Stimulated activated naive CD8-positive, alpha-beta T cell treated with anti-CD3 and anti-CD28 coated beads, Interleukin-15, Interleukin-2, amounts not matched to agents 100 ng/mL and 50 ng/mL, for 24 hours (primary cell): Measurements from ENCODE around the gene GPRC5C.
"Not testable (repeated sequence)": the region's sequence is repeated elsewhere in the genome, so short reads cannot be mapped to it uniquely, and the experiment has no call there.

ENCODE experiments used
- H3K27ac Mint-ChIP-seq: one replicate; pipeline ENCODE4 v1.8.0; 2021; ENCODE audit warnings: mild to moderate bottlenecking, mixed read lengths
- H3K27me3 Mint-ChIP-seq: one replicate; pipeline ENCODE4 v1.8.0; 2021; ENCODE audit warnings: mixed read lengths
- H3K36me3 Mint-ChIP-seq: one replicate; pipeline ENCODE4 v1.8.0; 2021; ENCODE audit warnings: low read depth, mixed read lengths
- H3K4me1 Mint-ChIP-seq: one replicate; pipeline ENCODE4 v1.8.0; 2021; ENCODE audit warnings: low read depth, mixed read lengths
- H3K4me3 Mint-ChIP-seq: one replicate; pipeline ENCODE4 v1.8.0; 2021; ENCODE audit warnings: mild to moderate bottlenecking, mixed read lengths
- H3K9me3 Mint-ChIP-seq: one replicate; pipeline ENCODE4 v1.8.0; 2021; ENCODE audit warnings: mixed read lengths

GPRC5C gene

GRCh38 chr17:74478420-74479100, 46.7 kb downstream of the GPRC5C start:
- Mint-ChIP-seq H3K27me3 (no peaks in the 10 kb centered on the region), H3K9me3 (peaks cover 4% of the 10 kb centered on the region), H3K27ac (peak overlapping the region; percentile 64), H3K4me1 (peaks cover 54% of the 10 kb centered on the region), H3K36me3 (peaks cover 27% of the 10 kb centered on the region), H3K4me3 (peak overlapping the region; percentile 50)

GRCh38 chr17:74480290-74480689, 48.4 kb downstream of the GPRC5C start:
- H3K36me3 Mint-ChIP-seq = peaks cover 15% of the 10 kb centered on the region
- peaks cover 4% of the 10 kb centered on the region for H3K9me3 Mint-ChIP-seq
- peaks cover 39% of the 10 kb centered on the region for H3K4me1 Mint-ChIP-seq
- no peak overlapping the region for H3K4me3 Mint-ChIP-seq
- H3K27ac Mint-ChIP-seq = peak overlapping the region; percentile 80
- H3K27me3 Mint-ChIP-seq = no peaks in the 10 kb centered on the region

- Mint-ChIP-seq H3K27me3 (no peaks in the 10 kb centered on the region), H3K9me3 (no peaks in the 10 kb centered on the region), H3K4me3 (no peak overlapping the region), H3K4me1 (peaks cover 36% of the 10 kb centered on the region), H3K36me3 (peaks cover 7% of the 10 kb centered on the region), H3K27ac (no peak overlapping the region)
Measured at GRCh38 chr17:74481621-74482020, 49.7 kb downstream of the GPRC5C start.

GRCh38 chr17:74484066-74484465, 52.2 kb downstream of the GPRC5C start:
- H3K4me1 Mint-ChIP-seq = peaks cover 16% of the 10 kb centered on the region
- peaks cover 5% of the 10 kb centered on the region for H3K36me3 Mint-ChIP-seq
- no peak overlapping the region for H3K4me3 Mint-ChIP-seq
- H3K9me3 Mint-ChIP-seq = no peaks in the 10 kb centered on the region
- H3K27me3 Mint-ChIP-seq = no peaks in the 10 kb centered on the region
- no peak overlapping the region for H3K27ac Mint-ChIP-seq

GRCh38 chr17:74485022-74485743, 53.3 kb downstream of the GPRC5C start:
- no peak overlapping the region for H3K4me3 Mint-ChIP-seq
- H3K9me3 Mint-ChIP-seq = no peaks in the 10 kb centered on the region
- H3K27me3 Mint-ChIP-seq = no peaks in the 10 kb centered on the region
- H3K36me3 Mint-ChIP-seq = peaks cover 9% of the 10 kb centered on the region
- H3K27ac Mint-ChIP-seq = no peak overlapping the region
- peaks cover 6% of the 10 kb centered on the region for H3K4me1 Mint-ChIP-seq

GRCh38 chr17:74485841-74486240, 54.0 kb downstream of the GPRC5C start:
- Mint-ChIP-seq H3K4me1 (no peaks in the 10 kb centered on the region), H3K4me3 (no peak overlapping the region), H3K27ac (no peak overlapping the region), H3K27me3 (no peaks in the 10 kb centered on the region), H3K36me3 (peaks cover 9% of the 10 kb centered on the region), H3K9me3 (no peaks in the 10 kb centered on the region)

- not testable (repeated sequence) for H3K27ac Mint-ChIP-seq
Measured at GRCh38 chr17:74488276-74488675, 56.4 kb downstream of the GPRC5C start.

GRCh38 chr17:74490716-74491115, 58.8 kb downstream of the GPRC5C start:
- H3K4me3 Mint-ChIP-seq = no peak overlapping the region
- peak overlapping the region; percentile 45 for H3K27ac Mint-ChIP-seq
- no peaks in the 10 kb centered on the region for H3K9me3 Mint-ChIP-seq
- H3K4me1 Mint-ChIP-seq = peaks cover 8% of the 10 kb centered on the region
- H3K27me3 Mint-ChIP-seq = no peaks in the 10 kb centered on the region
- H3K36me3 Mint-ChIP-seq = peaks cover 5% of the 10 kb centered on the region

More at GRCh38 chr17:74488276-74488675, 56.4 kb downstream of the GPRC5C start:
- H3K4me1 Mint-ChIP-seq, H3K9me3 Mint-ChIP-seq, H3K4me3 Mint-ChIP-seq, H3K27me3 Mint-ChIP-seq, H3K36me3 Mint-ChIP-seq: not testable (repeated sequence)

GRCh38 chr17:74491626-74492025, 59.7 kb downstream of the GPRC5C start:
- no peaks in the 10 kb centered on the region for H3K9me3 Mint-ChIP-seq
- H3K36me3 Mint-ChIP-seq = peaks cover 5% of the 10 kb centered on the region
- H3K4me1 Mint-ChIP-seq = peaks cover 8% of the 10 kb centered on the region
- no peak overlapping the region for H3K4me3 Mint-ChIP-seq
- H3K27ac Mint-ChIP-seq = no peak overlapping the region
- H3K27me3 Mint-ChIP-seq = no peaks in the 10 kb centered on the region

GRCh38 chr17:74493331-74493833, 61.5 kb downstream of the GPRC5C start:
- no peak overlapping the region for H3K27ac Mint-ChIP-seq
- no peak overlapping the region for H3K4me3 Mint-ChIP-seq
- no peaks in the 10 kb centered on the region for H3K9me3 Mint-ChIP-seq
- H3K36me3 Mint-ChIP-seq = peaks cover 5% of the 10 kb centered on the region
- no peaks in the 10 kb centered on the region for H3K27me3 Mint-ChIP-seq
- H3K4me1 Mint-ChIP-seq = peaks cover 8% of the 10 kb centered on the region
